ENCODE results near the gene PPIB.

The PPIB gene

DNA sequence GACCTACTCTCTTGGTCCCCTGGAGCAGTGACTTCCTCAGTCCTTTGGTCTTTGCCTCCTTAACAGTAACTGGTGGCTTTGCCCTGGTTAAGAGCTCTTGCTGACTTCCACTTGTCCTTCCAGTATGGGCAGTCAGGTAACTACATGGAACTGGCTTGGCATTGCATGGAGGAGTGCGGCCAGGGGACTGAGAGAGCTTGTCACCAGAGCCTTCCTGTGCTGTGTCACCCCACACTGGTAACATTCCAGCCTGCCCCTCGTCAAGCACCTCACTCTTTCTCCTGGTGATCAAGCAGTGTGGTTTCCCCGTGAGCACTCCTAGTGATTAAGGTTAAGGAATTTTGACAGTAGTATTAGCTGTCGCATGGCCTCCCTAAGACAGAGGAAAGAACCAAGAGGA is 30.6 kb downstream of the PPIB start:
- H3K4me3 ChIP-seq (ENCODE audit: low read depth, low read length), result no peak overlapping the region
- DNase-seq (ENCODE audit: low read depth), result no peak
- TF ChIP-seq CTCF (IDR thresholded peaks at IDR 0.05; ENCODE audit: low read depth, low read length, missing control alignments), result no peak
- in situ Hi-C loops (cut with HindIII; ENCODE audit: low sequenced_read_pairs), result no loop called here

GRCh38 chr15:64131547-64131946 is 31.3 kb downstream of the PPIB start:
- no peak overlapping the region for H3K4me3 ChIP-seq (ENCODE audit: low read depth, low read length)
- DNase-seq (ENCODE audit: low read depth), result no peak
- no peak for TF ChIP-seq CTCF (IDR thresholded peaks at IDR 0.05; ENCODE audit: low read depth, low read length, missing control alignments)
- in situ Hi-C loops (cut with HindIII; ENCODE audit: low sequenced_read_pairs), result no loop called here

- in situ Hi-C loops (cut with HindIII; ENCODE audit: low sequenced_read_pairs), result no loop called here
- no peak overlapping the region for H3K4me3 ChIP-seq (ENCODE audit: low read depth, low read length)
- no peak for DNase-seq (ENCODE audit: low read depth)
- no peak for TF ChIP-seq CTCF (IDR thresholded peaks at IDR 0.05; ENCODE audit: low read depth, low read length, missing control alignments)
Observed at GRCh38 chr15:64130159-64130558, 32.7 kb downstream of the PPIB start.

DNA sequence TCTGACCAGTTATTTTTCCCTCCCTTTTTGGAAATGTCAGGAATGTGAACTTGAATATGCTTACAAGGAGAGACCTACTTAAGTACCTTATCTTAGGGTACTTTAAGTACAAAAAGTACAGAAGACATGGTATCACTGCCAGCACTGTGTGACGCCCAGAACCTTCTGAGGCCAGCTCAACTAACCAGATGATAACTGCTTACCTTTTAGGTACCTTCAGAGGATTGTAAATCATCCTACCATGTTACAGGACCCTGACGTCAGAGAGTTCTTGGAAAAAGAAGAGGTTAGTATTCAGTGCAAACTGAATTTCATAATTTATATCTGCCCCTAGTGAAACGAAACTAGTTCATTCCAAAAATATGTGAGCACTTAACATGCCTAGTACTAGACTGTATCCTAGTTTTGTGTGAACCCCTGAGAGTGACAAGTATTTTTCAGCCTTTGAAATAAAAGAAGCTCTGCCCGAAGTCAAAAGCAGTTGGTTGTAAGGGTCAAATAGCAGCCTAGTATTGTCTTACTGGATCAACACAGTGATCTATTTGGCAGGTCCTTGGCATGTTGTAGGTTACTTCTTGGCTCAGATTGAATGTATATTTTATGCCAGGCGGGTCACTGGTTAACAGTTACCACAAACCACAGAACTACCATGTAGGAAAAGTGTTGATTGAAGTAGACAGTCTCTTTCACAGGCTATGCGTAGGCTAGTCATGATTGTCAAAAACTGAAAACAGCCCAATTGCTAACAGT is 35.1 kb downstream of the PPIB start:
- in situ Hi-C loops (cut with HindIII; ENCODE audit: low sequenced_read_pairs), result no loop called here
- no peak for TF ChIP-seq CTCF (IDR thresholded peaks at IDR 0.05; ENCODE audit: low read depth, low read length, missing control alignments)

DNA sequence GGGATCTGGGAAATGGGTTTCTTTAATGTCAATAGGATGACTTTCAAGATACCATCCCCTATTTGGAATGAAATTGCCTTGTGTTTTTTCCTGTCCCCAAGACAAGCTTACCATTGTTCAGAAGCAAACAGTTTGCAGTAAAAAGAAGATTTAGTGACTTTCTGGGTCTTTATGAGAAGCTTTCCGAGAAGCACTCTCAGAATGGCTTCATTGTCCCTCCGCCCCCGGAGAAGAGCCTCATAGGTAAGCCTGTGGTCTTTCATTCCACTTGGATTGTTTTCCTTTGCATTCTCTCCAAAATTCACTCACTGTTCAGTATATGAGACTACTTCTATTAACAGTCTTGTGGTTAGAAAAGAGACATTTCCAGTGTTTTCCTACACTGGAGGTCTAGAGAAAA is 36.8 kb downstream of the PPIB start:
- in situ Hi-C loops (cut with HindIII; ENCODE audit: low sequenced_read_pairs), result no loop called here
- no peak for TF ChIP-seq CTCF (IDR thresholded peaks at IDR 0.05; ENCODE audit: low read depth, low read length, missing control alignments)
- no peak overlapping the region for H3K4me3 ChIP-seq (ENCODE audit: low read depth, low read length)
- DNase-seq (ENCODE audit: low read depth), result no peak

More for the DNA sequence above, 35.1 kb downstream of the PPIB start:
- no peak overlapping the region for H3K4me3 ChIP-seq (ENCODE audit: low read depth, low read length)
- no peak for DNase-seq (ENCODE audit: low read depth)

DNA sequence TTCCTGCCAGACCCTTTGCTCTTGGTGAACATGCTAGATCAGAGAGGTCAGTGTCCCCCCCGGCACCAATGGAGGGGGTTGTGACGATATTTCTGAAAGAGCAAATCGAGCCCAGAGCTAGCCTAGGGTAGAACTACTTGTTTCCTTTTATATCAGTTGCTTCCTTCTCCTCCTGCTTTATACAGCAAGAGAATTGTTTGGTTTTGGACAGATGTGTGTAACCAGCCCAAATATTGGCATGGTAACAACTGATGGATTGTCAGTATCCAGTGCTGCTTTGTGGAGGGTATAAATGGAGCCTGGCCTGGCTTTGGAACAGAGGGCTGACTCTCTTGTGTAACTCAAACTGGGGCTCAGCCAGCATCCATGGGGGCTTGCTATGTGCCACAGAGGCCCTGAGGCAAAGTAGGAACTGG is 39.9 kb downstream of the PPIB start:
- in situ Hi-C loops (cut with HindIII; ENCODE audit: low sequenced_read_pairs), result no loop called here
- no peak overlapping the region for H3K4me3 ChIP-seq (ENCODE audit: low read depth, low read length)
- no peak for DNase-seq (ENCODE audit: low read depth)
- no peak for TF ChIP-seq CTCF (IDR thresholded peaks at IDR 0.05; ENCODE audit: low read depth, low read length, missing control alignments)

Data from astrocyte of the cerebellum (primary cell).